ENCODE data around the gene SLC16A7.

GRCh38 chr12:59651229-59651920, 55.5 kb downstream of the SLC16A7 start:
- no peak for TF ChIP-seq CTCF (IDR thresholded peaks at IDR 0.05)
- TF ChIP-seq POLR2AphosphoS5 (IDR thresholded peaks at IDR 0.05; ENCODE audit: insufficient read depth in 1 of 2, low read depth in 1 of 2): no peak

Data from vagina (tissue), 2 donors.